ENCODE measurements around the gene RBFOX2.
"Not testable (repeated sequence)": the region's sequence is repeated elsewhere in the genome, so short reads cannot be mapped to it uniquely, and the experiment has no call there.

Gene RBFOX2

GRCh38 chr22:36008565-36008964 lies 20.1 kb downstream of the RBFOX2 start:
- DNase-seq (ENCODE audit: low read depth), result no peak

GRCh38 chr22:36008131-36008530 lies 20.5 kb downstream of the RBFOX2 start:
- no peak for DNase-seq (ENCODE audit: low read depth)

GRCh38 chr22:36003972-36004674 lies 24.5 kb downstream of the RBFOX2 start:
- no peak for DNase-seq (ENCODE audit: low read depth)

GRCh38 chr22:36002718-36003260 lies 25.8 kb downstream of the RBFOX2 start:
- no peak for DNase-seq (ENCODE audit: low read depth)

GRCh38 chr22:36002084-36002483 lies 26.5 kb downstream of the RBFOX2 start:
- DNase-seq (ENCODE audit: low read depth), result no peak

GRCh38 chr22:35998748-35999147 lies 29.9 kb downstream of the RBFOX2 start:
- DNase-seq (ENCODE audit: low read depth), result no peak

- no peak for DNase-seq (ENCODE audit: low read depth)
Measured at GRCh38 chr22:35997438-35997837, 31.2 kb downstream of the RBFOX2 start.

- no peak for DNase-seq (ENCODE audit: low read depth)
Measured at GRCh38 chr22:35996596-35996995, 32.0 kb downstream of the RBFOX2 start.

GRCh38 chr22:35995772-35996171 lies 32.9 kb downstream of the RBFOX2 start:
- no peak for DNase-seq (ENCODE audit: low read depth)

- DNase-seq (ENCODE audit: low read depth), result no peak
Measured at GRCh38 chr22:35995348-35995747, 33.3 kb downstream of the RBFOX2 start.

- not testable (repeated sequence) for DNase-seq (ENCODE audit: low read depth)
Measured at GRCh38 chr22:35993727-35994126, 34.9 kb downstream of the RBFOX2 start.

GRCh38 chr22:35993048-35993714 lies 35.4 kb downstream of the RBFOX2 start:
- DNase-seq (ENCODE audit: low read depth), result no peak

GRCh38 chr22:35991168-35991567 lies 37.5 kb downstream of the RBFOX2 start:
- no peak for DNase-seq (ENCODE audit: low read depth)

GRCh38 chr22:35988030-35988429 lies 40.6 kb downstream of the RBFOX2 start:
- DNase-seq (ENCODE audit: low read depth), result no peak

GRCh38 chr22:35987487-35987886 lies 41.1 kb downstream of the RBFOX2 start:
- DNase-seq (ENCODE audit: low read depth), result no peak

- DNase-seq (ENCODE audit: low read depth), result no peak
Measured at GRCh38 chr22:35986088-35986487, 42.5 kb downstream of the RBFOX2 start.

GRCh38 chr22:35985371-35985770 lies 43.3 kb downstream of the RBFOX2 start:
- DNase-seq (ENCODE audit: low read depth), result no peak

- no peak for DNase-seq (ENCODE audit: low read depth)
Measured at GRCh38 chr22:35984183-35985175, 44.1 kb downstream of the RBFOX2 start.

GRCh38 chr22:35981900-35982299 lies 46.7 kb downstream of the RBFOX2 start:
- DNase-seq (ENCODE audit: low read depth), result no peak

- no peak for DNase-seq (ENCODE audit: low read depth)
Measured at GRCh38 chr22:35978889-35979288, 49.7 kb downstream of the RBFOX2 start.

GRCh38 chr22:35978201-35978600 lies 50.4 kb downstream of the RBFOX2 start:
- DNase-seq (ENCODE audit: low read depth), result no peak

- DNase-seq (ENCODE audit: low read depth), result no peak
Measured at GRCh38 chr22:35977136-35977535, 51.5 kb downstream of the RBFOX2 start.

All from stimulated activated CD8-positive, alpha-beta memory T cell treated with anti-CD3 and anti-CD28 coated beads, Interleukin-12 subunit alpha, Interleukin-12 subunit beta, amount 100 ng/mL, for 4 hours (primary cell).